Endodermal cell (in vitro differentiated cells): ENCODE measurements around the gene CHD3. TPM values are rescaled to one million over a fixed set of nuclear protein-coding genes. Genes with fewer than 3 reads are reported as not detected.

Experiments
- DNase-seq: peaks from one replicate; pipeline ENCODE4 v3.0.0-alpha.2; 2017
- H3K27ac ChIP-seq: 2 replicates; pipeline ENCODE4 v1.5.1; 2013; ENCODE audit warnings: mild to moderate bottlenecking, low read depth, low read length, moderate library complexity
- H3K27me3 ChIP-seq: 2 replicates; pipeline ENCODE4 v1.6.1; 2013; ENCODE audit warnings: mild to moderate bottlenecking, low read length, moderate library complexity; ENCODE audit not compliant: insufficient read depth, control insufficient read depth, poor library complexity, severe bottlenecking
- H3K36me3 ChIP-seq: 2 replicates; pipeline ENCODE4 v1.7.0; 2013; ENCODE audit warnings: mild to moderate bottlenecking, low read length, moderate library complexity; ENCODE audit not compliant: control insufficient read depth, insufficient read depth
- H3K4me1 ChIP-seq: one replicate; pipeline ENCODE4 v1.7.0; 2013; ENCODE audit warnings: low read length; ENCODE audit not compliant: control insufficient read depth, insufficient read depth
- H3K4me3 ChIP-seq: 2 replicates; pipeline ENCODE4 v1.5.1; 2013; ENCODE audit warnings: mild to moderate bottlenecking, low read length, moderate library complexity
- H3K9ac ChIP-seq: 2 replicates; pipeline ENCODE4 v1.6.1; 2013; ENCODE audit warnings: mild to moderate bottlenecking, low read length, moderate library complexity; ENCODE audit not compliant: poor library complexity, severe bottlenecking; ENCODE audit errors: extremely low read depth
- H3K9me3 ChIP-seq: 2 replicates; pipeline ENCODE4 v1.6.1; 2013; ENCODE audit warnings: mild to moderate bottlenecking, low read length, moderate library complexity; ENCODE audit not compliant: control insufficient read depth
- H3K27ac Mint-ChIP-seq: 2 replicates; pipeline ENCODE4 v1.8.0; 2020; ENCODE audit warnings: mixed read lengths
- H3K27me3 Mint-ChIP-seq: 2 replicates; pipeline ENCODE4 v1.8.0; 2021; ENCODE audit warnings: mild to moderate bottlenecking, mixed read lengths; ENCODE audit not compliant: insufficient read depth
- H3K36me3 Mint-ChIP-seq: 2 replicates; pipeline ENCODE4 v1.8.0; 2020; ENCODE audit warnings: low read depth, mixed read lengths
- H3K4me1 Mint-ChIP-seq: 2 replicates; pipeline ENCODE4 v1.8.0; 2020; ENCODE audit warnings: mixed read lengths
- H3K4me3 Mint-ChIP-seq: 2 replicates; pipeline ENCODE4 v1.8.0; 2020; ENCODE audit warnings: mild to moderate bottlenecking, moderate library complexity, mixed read lengths
- H3K9me3 Mint-ChIP-seq: 2 replicates; pipeline ENCODE4 v1.8.0; 2020; ENCODE audit warnings: mild to moderate bottlenecking, mixed read lengths
- CTCF ChIP-seq: fragments of 200-600 bp; sonication (generic); conservative IDR thresholded peaks from 2 replicates; pipeline ENCODE4 v1.5.0; 2021; ENCODE audit warnings: antibody characterized with exemption, mild to moderate bottlenecking
- WGBS, 2 experiments: methylation state at CpG; one replicate each; pipeline versions ENCODE4 v1.1.5 to v1.1.7; 2013; ENCODE audit warnings: missing lambda C conversion rate in 2 of 2, mixed read lengths in 1 of 2; ENCODE audit not compliant: insufficient coverage in 1 of 2, insufficient read length in 1 of 2; 5-methylcytosine and 5-hydroxymethylcytosine counted together
- total RNA-seq, 2 donors: library from RNA; stranded (reverse); fragmentation: NEBNext Ultra II Directional in 1 of 2; extraction: Animal tissue kit (Norgen Biotek cat#: 25700) in 1 of 2; gene quantifications; 2 replicates in 1 of 2; 3 replicates in 1 of 2; pipeline ENCODE4 v1.2.1, GENCODE V29; 2021

The CHD3 gene
- total RNA-seq, 2 donors from 2014 or later = 55.0 to 64.1 TPM

DNA sequence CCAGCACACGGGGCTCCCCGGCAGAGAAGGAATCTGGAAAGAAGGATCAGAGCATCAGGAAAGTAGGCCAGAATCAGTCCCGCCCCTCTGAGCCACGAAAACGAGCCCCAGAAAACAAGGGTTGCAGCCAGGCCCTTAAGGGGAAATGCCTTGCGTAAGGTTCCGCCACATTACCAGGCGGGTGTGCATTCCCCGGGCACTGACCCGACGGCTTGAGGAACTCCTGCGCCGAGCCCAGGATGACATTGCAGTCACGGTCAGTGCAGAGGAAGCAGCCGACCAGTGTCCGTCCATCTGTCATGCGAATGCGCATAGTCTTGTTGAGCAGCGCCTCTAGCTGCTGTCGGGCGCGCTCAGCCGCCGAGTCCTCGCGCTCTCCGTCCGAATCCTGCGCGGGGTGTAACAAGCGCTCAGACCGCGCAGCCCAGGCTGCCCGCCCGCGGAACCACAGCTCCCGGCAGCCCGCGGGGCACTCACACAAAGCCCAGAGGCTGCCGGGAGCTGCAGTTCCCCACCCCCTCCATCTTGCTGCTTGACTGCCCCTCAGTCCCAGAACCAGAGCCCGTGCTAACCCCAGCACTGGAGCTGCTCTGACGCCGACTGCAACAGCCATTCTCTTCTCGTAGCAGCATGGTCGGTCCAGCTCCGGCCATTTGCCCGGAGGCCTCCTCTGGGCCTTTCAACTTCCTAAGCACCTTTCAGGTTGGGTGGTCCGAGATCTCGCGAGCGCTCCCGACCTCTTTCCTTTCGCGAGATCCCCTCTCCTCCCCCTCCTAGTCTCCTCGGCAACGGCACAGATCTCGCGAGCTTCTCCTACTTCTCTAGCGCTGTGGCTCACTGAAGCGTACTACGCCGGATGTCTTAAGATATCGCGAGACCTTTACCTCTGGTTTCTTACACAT lies 31.5 kb upstream of the CHD3 start, which contains the start of gene NAA38:
Gene NAA38 (minus strand): TSS at position 749 of the 902 bp plus-strand sequence. CDS start 96 bp downstream, at position 653.
- peak within 1 kb of the TSS; percentile 96 for H3K27ac ChIP-seq
- peak; percentile 49 for TF ChIP-seq CTCF
- H3K27me3 ChIP-seq = no peaks in the 10 kb centered on the region
- H3K4me1 ChIP-seq = no peaks in the 10 kb centered on the region
- peak; percentile 100 for DNase-seq
- Mint-ChIP-seq H3K36me3 (peaks cover 32% of the 10 kb centered on the region), H3K27me3 (peaks cover 33% of the 10 kb centered on the region), H3K27ac (no peak within 1 kb of the TSS), H3K4me1 (peaks cover 13% of the 10 kb centered on the region), H3K9me3 (no peaks in the 10 kb centered on the region), H3K4me3 (no peak within 1 kb of the TSS)
- peak within 1 kb of the TSS; percentile 83 for H3K9ac ChIP-seq
- 2 to 3% methylated on average over 51 to 64 of the region's 64 CpGs for WGBS, 2 experiments
- H3K36me3 ChIP-seq = peaks cover 42% of the 10 kb centered on the region
- H3K4me3 ChIP-seq = peak within 1 kb of the TSS; percentile 93
- no peaks in the 10 kb centered on the region for H3K9me3 ChIP-seq

DNA sequence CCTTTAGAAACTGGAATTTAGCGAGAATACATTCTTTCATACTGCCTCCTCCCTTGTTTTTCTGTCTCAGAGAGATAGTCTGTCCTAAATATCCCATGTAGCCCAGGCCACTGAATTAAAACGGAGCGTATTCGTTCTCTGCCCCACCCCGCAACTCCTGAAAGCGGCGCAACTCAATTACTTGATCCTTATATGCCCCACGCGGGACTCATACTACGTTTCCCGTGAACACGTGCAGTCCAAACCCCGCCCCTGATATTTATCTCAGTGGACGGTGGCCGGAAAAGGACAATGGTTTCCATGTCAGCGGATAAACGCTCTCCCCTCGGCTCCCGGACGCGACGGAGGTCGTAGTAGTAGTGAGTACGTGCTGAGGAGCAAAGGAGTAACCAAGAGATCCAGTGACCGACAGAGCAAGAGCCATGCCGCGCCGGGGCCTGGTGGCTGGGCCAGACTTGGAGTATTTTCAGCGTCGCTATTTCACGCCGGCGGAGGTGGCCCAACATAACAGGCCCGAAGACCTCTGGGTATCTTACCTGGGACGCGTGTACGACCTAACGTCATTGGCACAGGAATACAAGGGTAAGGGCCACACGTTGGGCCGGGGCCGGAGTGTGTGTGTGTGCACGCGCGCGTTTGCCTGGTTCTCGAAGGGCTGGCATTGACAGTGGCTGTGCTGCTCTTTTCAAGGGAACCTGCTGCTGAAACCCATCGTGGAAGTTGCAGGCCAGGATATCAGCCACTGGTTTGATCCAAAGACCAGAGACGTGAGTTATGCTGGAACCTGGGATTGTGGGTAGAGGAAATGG lies 30.7 kb upstream of the CHD3 start, which contains the start of gene CYB5D1:
Gene CYB5D1 (plus strand): TSS at position 291 of the 809 bp plus-strand sequence. CDS start 132 bp downstream, at position 423.
- Mint-ChIP-seq H3K9me3 (no peaks in the 10 kb centered on the region), H3K4me3 (no peak within 1 kb of the TSS), H3K27me3 (peaks cover 25% of the 10 kb centered on the region), H3K36me3 (peaks cover 24% of the 10 kb centered on the region), H3K27ac (no peak within 1 kb of the TSS), H3K4me1 (peaks cover 16% of the 10 kb centered on the region)
- H3K4me1 ChIP-seq = no peaks in the 10 kb centered on the region
- no peaks in the 10 kb centered on the region for H3K27me3 ChIP-seq
- peak within 1 kb of the TSS; percentile 93 for H3K4me3 ChIP-seq
- peaks cover 36% of the 10 kb centered on the region for H3K36me3 ChIP-seq
- peak within 1 kb of the TSS; percentile 96 for H3K27ac ChIP-seq
- no peaks in the 10 kb centered on the region for H3K9me3 ChIP-seq
- 2 to 4% methylated on average over 30 to 48 of the region's 48 CpGs for WGBS, 2 experiments
- TF ChIP-seq CTCF = no peak
- H3K9ac ChIP-seq = peak within 1 kb of the TSS; percentile 83
- DNase-seq = peak; percentile 97

DNA sequence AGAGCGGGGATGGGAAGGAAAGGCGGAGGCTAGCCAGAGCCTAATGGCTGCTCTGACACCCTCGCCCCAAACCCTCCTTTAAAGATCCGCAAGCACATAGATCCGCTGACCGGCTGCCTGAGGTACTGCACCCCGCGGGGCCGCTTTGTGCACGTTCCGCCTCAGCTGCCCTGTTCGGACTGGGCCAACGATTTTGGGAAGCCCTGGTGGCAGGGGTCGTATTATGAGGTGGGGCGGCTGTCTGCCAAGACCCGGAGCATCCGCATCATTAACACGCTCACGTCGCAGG lies 30.1 kb upstream of the CHD3 start:
- peak; percentile 70 for TF ChIP-seq CTCF
- peak overlapping the region; percentile 83 for H3K9ac ChIP-seq
- no peaks in the 10 kb centered on the region for H3K9me3 ChIP-seq
- Mint-ChIP-seq H3K4me1 (peaks cover 21% of the 10 kb centered on the region), H3K36me3 (peaks cover 21% of the 10 kb centered on the region), H3K27ac (no peak overlapping the region), H3K9me3 (no peaks in the 10 kb centered on the region), H3K4me3 (no peak overlapping the region), H3K27me3 (peaks cover 23% of the 10 kb centered on the region)
- no peaks in the 10 kb centered on the region for H3K4me1 ChIP-seq
- no peak overlapping the region for H3K27ac ChIP-seq
- no peaks in the 10 kb centered on the region for H3K27me3 ChIP-seq
- peak overlapping the region; percentile 93 for H3K4me3 ChIP-seq
- 9 to 18% methylated on average over 5 to 20 of the region's 20 CpGs for WGBS, 2 experiments
- peak; percentile 91 for DNase-seq
- peaks cover 33% of the 10 kb centered on the region for H3K36me3 ChIP-seq
